HG02840 (cell line): ENCODE data around the gene CDADC1.
"Not testable (repeated sequence)": the region's sequence is repeated elsewhere in the genome, so short reads cannot be mapped to it uniquely, and the experiment has no call there.

ENCODE experiments used
- ATAC-seq: cut with Tn5 transposase; IDR thresholded peaks from one replicate; pipeline ENCODE4 v1.9.1; 2021; ENCODE audit warnings: mild to moderate bottlenecking, moderate library complexity, moderate number of reproducible peaks; ENCODE audit not compliant: unreplicated experiment, low FRiP score

Gene CDADC1

GRCh38 chr13:49310251-49310650, 62.5 kb downstream of the CDADC1 start:
- ATAC-seq: no peak

GRCh38 chr13:49311816-49312215, 64.1 kb downstream of the CDADC1 start:
- no peak for ATAC-seq

- no peak for ATAC-seq
These were observed 66.7 kb downstream of the CDADC1 start for GRCh38 chr13:49314344-49314882.

- ATAC-seq: no peak
These were observed 67.4 kb downstream of the CDADC1 start for GRCh38 chr13:49315036-49315565.

GRCh38 chr13:49315756-49316482, 68.2 kb downstream of the CDADC1 start:
- no peak for ATAC-seq

GRCh38 chr13:49319551-49319950, 71.8 kb downstream of the CDADC1 start:
- ATAC-seq: no peak

- no peak for ATAC-seq
These were observed 72.2 kb downstream of the CDADC1 start for GRCh38 chr13:49319951-49320350.

GRCh38 chr13:49320975-49321374, 73.2 kb downstream of the CDADC1 start:
- no peak for ATAC-seq

- ATAC-seq: no peak
These were observed 75.0 kb downstream of the CDADC1 start for GRCh38 chr13:49322702-49323101.

GRCh38 chr13:49323344-49323743, 75.6 kb downstream of the CDADC1 start:
- no peak for ATAC-seq

GRCh38 chr13:49326222-49326917, 78.6 kb downstream of the CDADC1 start:
- no peak for ATAC-seq

- ATAC-seq: not testable (repeated sequence)
These were observed 79.4 kb downstream of the CDADC1 start for GRCh38 chr13:49327145-49327544.

- ATAC-seq: no peak
These were observed 82.3 kb downstream of the CDADC1 start for GRCh38 chr13:49329831-49330545.

- ATAC-seq: no peak
These were observed 82.8 kb downstream of the CDADC1 start for GRCh38 chr13:49330546-49330864.

- ATAC-seq: no peak
These were observed 88.9 kb downstream of the CDADC1 start for GRCh38 chr13:49336655-49337054.

GRCh38 chr13:49340161-49340560, 92.4 kb downstream of the CDADC1 start:
- ATAC-seq: no peak

GRCh38 chr13:49341517-49341916, 93.8 kb downstream of the CDADC1 start:
- no peak for ATAC-seq

GRCh38 chr13:49341941-49342340, 94.2 kb downstream of the CDADC1 start:
- ATAC-seq: no peak

GRCh38 chr13:49342454-49342853, 94.7 kb downstream of the CDADC1 start:
- no peak for ATAC-seq
